ENCODE data around the gene VPS72.

The VPS72 gene

DNA sequence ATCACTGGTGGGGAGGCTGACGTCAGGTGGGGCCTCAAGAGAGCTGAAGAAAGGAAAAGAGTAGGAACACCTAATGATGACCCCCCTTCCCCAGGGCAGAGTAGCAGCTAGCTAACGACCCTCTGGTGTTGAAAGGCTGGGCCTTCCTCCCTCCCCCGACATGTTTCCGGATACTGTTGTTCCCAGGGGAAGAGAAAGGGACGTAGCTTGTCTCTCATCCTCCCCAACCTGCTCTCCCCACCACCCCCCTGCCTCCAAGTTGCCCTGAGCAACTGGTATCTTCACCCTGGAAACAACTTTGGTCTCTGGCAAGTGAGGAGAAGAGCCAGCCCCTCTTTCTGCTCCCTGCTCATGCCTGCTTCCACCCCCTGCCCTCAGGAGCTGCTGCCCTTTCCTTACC, 46.0 kb downstream of the VPS72 start:
- DNase-seq, result no peak

DNA sequence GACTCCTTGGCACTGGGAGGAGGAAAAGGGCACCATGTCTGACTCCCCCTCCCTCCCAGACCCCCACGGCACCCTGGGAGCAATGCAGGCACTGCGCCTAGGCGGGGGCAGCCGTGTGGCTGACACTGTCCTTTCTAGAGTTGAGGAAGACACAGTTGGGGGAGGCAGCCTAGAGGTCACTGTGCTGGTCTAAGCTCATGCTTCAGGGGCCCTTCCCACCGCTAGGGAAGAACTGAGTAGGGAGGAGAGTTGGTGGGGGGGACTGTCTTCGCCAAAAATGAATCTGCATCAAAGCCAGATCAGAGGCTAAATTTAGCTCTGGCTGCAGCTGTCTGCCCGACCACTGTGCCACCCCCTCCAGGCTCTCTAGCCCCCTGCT, 47.0 kb downstream of the VPS72 start:
- DNase-seq, result no peak

DNA sequence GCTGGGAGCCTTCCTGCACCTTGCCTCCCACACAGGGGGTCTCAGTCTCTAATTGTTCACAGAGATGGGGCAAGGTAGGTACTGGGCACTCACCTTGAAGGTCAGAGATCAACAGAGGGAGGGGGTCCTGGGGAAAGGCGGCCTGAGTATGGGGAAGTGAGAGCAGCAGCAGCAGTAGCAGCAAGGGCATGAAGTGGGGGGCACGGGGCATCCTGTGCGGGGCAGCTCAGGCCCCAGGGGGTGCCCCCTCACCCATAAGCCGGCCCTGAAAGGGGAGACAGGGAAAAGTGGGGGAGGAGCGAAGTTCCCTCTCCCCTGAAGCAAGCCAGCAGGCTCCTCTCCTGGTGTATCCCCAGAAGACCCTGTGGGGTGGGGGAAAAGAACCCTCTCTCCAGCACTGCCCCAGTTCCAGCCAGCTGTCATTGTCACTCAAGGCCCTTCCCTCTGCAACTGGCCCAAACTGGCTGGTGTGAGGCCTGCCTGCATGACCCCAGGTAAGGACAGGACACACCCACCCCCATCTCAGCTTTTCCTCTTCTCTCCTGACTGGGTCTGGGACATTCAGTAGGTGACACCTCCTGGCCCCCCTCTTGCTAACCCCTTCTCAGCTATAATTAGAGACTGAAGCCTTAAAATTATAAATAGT, 47.5 kb downstream of the VPS72 start:
- DNase-seq, result no peak

DNA sequence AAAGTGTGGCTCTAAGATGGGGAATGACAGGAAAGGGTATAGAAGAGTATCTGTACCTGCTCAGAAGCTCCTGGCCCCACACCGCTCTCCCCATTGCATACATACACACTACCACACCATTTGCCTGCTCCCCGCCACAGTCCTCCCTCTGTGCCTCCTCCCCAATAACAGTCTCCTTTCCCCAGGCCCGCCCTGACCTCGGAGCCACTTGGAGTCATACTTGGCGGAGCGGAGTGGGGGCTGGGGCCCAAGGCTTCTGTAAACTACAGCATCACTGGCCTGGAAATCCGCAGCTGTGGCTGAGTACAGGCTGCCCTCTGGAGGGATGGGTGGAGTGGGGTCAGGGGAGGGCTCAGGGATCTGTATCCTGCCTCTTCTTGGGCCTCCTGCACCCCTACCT, 52.2 kb downstream of the VPS72 start:
- no peak for DNase-seq

DNA sequence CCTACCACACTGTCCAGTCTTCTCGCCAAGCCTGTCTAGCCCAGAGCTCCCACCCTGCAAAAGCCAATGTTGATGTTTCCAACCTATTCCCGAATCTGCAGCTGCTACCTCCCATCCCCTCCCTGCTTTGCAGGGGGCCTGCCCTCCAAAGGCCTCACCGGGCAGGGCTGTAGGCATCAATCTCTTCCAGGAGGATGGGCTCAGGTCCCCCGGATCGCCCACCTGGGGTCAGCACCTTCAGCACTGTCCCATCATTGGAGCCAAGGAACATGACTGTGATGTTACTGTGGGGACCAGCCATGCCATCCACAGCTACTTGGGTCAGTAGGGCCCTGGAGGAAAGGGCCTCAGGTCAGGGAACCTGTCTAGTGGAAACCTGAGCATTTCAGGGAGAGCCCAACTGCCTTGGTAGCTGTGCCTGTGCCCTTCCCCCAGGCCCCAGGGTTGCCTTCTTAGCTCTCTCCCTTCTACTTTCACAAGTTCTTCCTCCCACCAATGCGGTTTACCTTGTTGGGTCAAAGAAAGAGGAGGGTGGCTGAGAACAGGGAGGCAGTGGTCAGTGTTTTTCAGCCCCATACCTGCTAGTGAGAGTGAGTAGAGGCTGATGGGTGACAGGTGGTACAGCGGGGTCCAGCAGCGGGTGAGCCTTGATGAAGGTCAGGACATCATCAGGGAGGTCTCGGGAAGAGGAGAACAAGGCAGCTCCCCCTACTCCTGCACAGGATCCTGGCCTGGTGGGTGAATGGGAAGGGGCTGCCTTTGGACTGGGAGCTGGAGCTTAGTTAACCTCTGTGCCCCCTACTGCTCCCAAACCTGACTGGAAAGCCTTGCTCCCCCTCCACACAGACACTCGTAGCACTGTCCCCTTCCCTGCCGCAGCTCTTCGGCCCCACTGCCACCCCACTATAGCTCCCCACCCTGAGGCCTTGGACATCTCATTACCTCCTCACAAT, 54.3 kb downstream of the VPS72 start:
- no peak for DNase-seq

DNA sequence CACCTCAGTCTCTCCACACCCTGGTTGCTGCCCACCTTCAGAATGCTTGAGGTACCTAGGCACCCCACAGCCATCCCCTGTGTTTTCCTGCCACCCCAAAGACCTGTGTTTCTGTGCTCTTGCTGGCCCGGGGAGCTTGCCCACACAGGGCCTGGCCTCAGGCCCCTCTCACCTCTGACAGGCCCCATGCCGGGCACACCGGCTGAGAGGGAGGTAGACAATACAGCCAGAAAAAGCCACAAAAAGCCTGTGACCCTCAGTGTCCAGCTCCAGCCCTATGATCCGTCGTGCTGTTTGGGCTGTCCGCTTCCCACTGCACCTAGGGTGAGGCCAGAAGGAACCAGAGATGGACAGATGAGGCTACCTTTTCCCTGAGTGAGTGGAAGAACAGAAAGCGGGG, 55.0 kb downstream of the VPS72 start:
- no peak for DNase-seq

DNA sequence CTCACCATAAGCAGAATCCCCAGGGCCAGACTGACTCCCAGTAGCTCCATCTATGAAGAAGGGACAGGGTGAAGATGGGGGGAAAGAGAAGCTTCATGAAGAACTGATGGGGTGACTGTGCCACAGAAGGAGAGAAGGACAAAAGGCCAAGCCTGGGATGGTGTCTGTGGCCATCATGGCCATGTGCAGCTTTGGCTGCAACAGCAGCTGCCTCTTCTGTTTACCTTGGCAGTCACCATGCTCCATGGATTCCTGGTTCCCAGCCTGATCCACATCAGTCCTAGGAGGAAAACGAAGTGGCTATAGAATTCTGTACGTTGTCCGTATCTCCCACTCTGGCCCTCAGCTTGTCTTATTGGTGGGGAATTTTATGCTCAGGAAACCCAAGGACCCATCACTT, 55.6 kb downstream of the VPS72 start:
- no peak for DNase-seq

DNA sequence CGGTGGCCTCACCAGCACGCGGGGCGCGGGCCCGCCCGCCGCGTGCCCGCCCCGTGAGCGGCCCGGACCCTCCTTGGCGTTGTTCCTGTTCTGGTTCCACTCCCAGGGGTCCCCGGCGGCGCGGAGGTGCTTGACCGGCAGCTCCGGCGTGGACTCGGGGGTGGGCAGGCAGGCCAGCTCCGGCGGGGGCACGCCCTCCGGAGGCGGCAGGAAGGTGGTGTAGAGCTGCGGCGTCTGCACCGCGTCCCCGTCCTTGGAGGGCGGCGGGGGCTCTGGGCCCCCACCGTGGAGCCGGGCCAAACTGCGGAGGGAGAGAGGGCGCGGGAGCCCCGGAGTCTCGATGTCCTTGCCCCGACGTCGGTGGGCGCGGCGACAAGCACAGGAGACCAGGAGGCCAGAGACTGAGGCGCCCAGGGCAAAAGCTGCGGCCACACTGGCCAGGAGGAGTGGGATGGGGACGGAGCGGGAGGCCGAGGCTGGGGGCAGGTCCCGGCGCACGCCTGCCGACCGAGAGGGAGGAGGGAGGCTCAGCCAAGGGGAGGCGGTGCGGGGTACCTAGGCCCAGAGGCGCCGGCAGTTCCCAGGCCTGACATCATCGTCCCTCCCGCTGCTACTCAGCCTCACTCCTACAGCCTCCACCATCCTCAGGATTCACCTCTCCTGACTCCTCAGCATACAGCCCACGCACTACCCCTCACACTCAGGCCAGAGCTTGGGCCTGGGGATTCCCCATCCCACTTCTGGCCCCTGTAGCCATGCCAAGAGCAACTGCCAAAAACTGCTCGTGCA, 56.8 kb downstream of the VPS72 start:
- DNase-seq, result no peak

DNA sequence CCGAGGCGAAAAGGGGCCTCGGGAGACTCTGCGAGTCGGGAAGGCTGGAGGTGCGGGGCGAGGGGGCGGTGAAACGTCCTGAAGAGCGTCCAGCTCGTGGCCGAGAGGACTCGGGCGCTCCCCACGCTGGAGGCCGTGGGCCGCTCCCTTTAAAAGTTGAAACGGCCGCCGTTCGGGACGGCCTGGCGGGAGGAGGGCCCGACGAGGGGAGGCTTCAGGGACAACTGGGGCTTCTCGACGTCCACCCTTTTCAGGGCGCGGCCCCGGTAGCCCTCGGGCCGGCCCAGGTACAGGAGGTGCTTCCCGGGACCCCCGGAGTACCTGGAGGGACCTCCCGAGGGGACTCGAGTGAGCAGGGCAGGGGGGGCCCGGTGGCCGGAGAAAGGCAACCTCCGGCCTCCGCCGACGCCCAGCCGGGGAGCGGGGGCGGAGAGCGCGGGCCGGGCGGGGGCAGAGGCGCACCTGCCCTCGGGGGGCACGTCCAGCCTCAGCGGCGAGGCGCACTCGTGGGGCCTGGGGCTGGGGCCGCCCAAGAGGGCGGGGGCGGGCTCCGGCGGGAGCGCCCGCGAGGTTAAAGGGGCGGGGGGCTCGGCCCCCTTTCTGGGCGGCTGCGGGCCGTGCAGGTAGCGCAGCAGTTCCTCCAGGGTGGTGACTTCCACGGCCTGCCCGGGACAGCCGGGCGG, 57.5 kb downstream of the VPS72 start:
- no peak for DNase-seq

DNA sequence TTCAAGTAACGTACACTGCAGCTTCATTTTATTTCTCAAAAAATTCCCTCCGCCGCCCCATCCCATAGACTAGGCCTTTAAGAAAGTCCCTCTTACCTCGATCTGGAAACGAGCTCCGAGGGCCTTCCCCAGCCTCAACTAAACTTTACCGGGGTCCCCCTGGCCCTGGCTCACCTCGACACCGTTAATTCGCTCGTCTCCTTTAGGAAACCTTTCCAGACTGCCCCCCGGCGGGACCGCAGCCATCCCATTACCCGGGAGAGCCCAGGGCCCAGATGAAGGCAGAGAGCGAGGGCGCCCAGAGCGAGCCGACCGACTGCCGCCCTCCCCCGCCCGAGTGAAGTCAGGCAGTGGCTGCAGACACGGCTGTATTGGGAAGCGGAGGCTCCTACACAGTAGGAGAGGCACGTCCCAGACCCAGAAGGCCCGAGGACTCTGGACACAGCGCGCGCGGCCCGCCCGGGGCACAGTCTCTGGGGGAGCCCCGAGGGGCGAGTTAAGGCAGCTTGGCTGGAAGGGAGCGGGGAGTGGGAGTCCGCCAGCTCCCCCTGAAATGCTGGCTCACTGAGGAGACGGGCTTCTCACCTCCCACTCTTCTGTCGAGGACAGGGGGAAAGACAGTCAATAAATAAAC, 58.2 kb downstream of the VPS72 start:
- DNase-seq, result no peak

DNA sequence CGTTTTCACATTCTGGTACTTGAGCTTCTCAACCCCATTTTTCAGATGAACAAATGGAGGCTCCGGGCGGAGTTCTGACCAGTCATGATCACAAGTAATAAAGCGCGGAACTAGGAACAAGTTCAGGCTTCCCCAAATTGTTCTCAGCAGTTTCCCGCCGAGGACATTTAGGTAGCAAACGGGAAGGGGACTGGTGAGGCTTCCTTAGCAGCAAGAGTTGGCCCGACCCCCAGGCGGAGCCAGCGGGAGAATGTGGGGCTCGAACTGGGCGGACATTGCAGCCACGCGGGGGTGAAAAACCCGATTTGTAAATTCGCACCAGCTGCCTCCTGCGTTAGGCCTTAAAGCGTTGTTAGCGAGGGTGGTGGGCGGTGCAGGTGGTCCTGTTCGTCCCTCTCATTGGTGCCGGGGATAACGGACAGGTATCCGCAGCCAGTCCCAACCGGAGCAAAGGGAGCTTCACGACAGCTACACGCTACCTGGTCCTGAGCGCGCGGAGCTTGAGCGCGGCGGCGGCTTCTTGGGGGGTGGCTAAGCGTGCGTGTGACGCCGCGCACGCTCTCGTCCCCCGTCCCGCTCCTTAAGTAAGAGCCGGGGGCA, 58.9 kb downstream of the VPS72 start:
- DNase-seq, result peak; percentile 79

DNA sequence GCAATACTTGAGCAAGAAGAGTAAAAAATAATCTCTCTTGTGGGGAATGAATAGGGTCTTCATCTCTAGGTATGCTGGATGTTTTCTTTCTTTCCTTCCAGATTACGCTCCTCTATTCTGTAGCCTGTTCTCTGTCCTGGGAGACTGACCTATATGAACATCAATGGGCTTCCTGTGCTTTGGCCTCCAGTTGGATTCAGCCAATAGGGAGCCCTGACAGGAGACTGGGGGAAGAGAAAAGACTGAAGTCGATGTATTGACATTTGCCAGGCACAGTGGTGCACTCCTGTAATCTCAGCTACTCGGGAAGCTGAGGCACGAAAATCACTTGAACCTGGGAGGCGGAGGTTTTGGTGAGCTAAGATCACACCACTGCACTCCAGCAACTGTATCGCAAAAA, 61.2 kb downstream of the VPS72 start:
- no peak for DNase-seq

Data from CD4-positive, alpha-beta T cell treated with Interleukin-10 for 1 hour (primary cell).